Mesodermal cell (in vitro differentiated cells): ENCODE measurements around the gene MACF1.
"Not testable (repeated sequence)": the region's sequence is repeated elsewhere in the genome, so short reads cannot be mapped to it uniquely, and the experiment has no call there.

Source experiments
- H3K27ac ChIP-seq: 2 replicates; pipeline ENCODE4 v1.7.0; 2013; ENCODE audit warnings: mild to moderate bottlenecking, low read depth, low read length, moderate library complexity; ENCODE audit not compliant: severe bottlenecking
- H3K36me3 ChIP-seq: 2 replicates; pipeline ENCODE4 v1.7.1; 2013; ENCODE audit warnings: mild to moderate bottlenecking, low read length, moderate library complexity; ENCODE audit not compliant: control insufficient read depth, insufficient read depth
- H3K4me1 ChIP-seq: one replicate; pipeline ENCODE4 v1.7.1; 2013; ENCODE audit warnings: mild to moderate bottlenecking, low read length; ENCODE audit not compliant: insufficient read depth, control insufficient read depth, poor library complexity, severe bottlenecking
- H3K4me3 ChIP-seq: 2 replicates; pipeline ENCODE4 v1.7.0; 2013; ENCODE audit warnings: low read length, control low read depth, mild to moderate bottlenecking; ENCODE audit not compliant: insufficient read depth, poor library complexity, severe bottlenecking; ENCODE audit errors: extremely low read depth
- H3K9me3 ChIP-seq: 2 replicates; pipeline ENCODE4 v1.7.1; 2013; ENCODE audit warnings: mild to moderate bottlenecking, low read length, moderate library complexity; ENCODE audit not compliant: control insufficient read depth
- WGBS, 2 experiments: methylation state at CpG; one replicate each; pipeline ENCODE4 v1.1.5; 2013; ENCODE audit warnings: missing lambda C conversion rate in 2 of 2; ENCODE audit not compliant: insufficient coverage in 2 of 2; 5-methylcytosine and 5-hydroxymethylcytosine counted together

MACF1 gene

GRCh38 chr1:39484564-39484963, 280.1 kb downstream of the MACF1 start:
- Histone ChIP-seq H3K36me3 (peaks cover 74% of the 10 kb centered on the region), H3K27ac (no peak overlapping the region)
- WGBS, 2 experiments = 95 to 98% methylated on average over 6 to 7 of the region's 7 CpGs

GRCh38 chr1:39485046-39485803, 280.7 kb downstream of the MACF1 start:
- Histone ChIP-seq H3K36me3 (peaks cover 68% of the 10 kb centered on the region), H3K4me1 (no peaks in the 10 kb centered on the region), H3K4me3 (no peak overlapping the region), H3K27ac (no peak overlapping the region), H3K9me3 (no peaks in the 10 kb centered on the region)
- 97 to 99% methylated on average over 9 to 13 of the region's 14 CpGs for WGBS, 2 experiments

More at GRCh38 chr1:39484564-39484963, 280.1 kb downstream of the MACF1 start:
- Histone ChIP-seq H3K4me1 (no peaks in the 10 kb centered on the region), H3K9me3 (no peaks in the 10 kb centered on the region), H3K4me3 (no peak overlapping the region)

- 100% methylated on average over 2 to 5 of the region's 5 CpGs for WGBS, 2 experiments
- Histone ChIP-seq H3K27ac (no peak overlapping the region), H3K4me1 (no peaks in the 10 kb centered on the region), H3K9me3 (no peaks in the 10 kb centered on the region), H3K4me3 (no peak overlapping the region), H3K36me3 (peaks cover 43% of the 10 kb centered on the region)
These were observed 283.6 kb downstream of the MACF1 start for GRCh38 chr1:39488012-39488545.

- 86 to 93% methylated on average over 2 to 3 of the region's 7 CpGs for WGBS, 2 experiments
These were observed 284.5 kb downstream of the MACF1 start for GRCh38 chr1:39488793-39489566.

GRCh38 chr1:39489567-39490239, 285.2 kb downstream of the MACF1 start:
- Histone ChIP-seq H3K27ac (no peak overlapping the region), H3K36me3 (peaks cover 31% of the 10 kb centered on the region), H3K9me3 (no peaks in the 10 kb centered on the region), H3K4me1 (no peaks in the 10 kb centered on the region), H3K4me3 (no peak overlapping the region)
- WGBS, 2 experiments = 83 to 84% methylated on average over 12 to 13 of the region's 13 CpGs

More at GRCh38 chr1:39488793-39489566, 284.5 kb downstream of the MACF1 start:
- Histone ChIP-seq H3K9me3 (no peaks in the 10 kb centered on the region), H3K4me3 (no peak overlapping the region), H3K4me1 (no peaks in the 10 kb centered on the region), H3K36me3 (peaks cover 35% of the 10 kb centered on the region), H3K27ac (no peak overlapping the region)

- peak overlapping the region; percentile 14 for H3K4me3 ChIP-seq
These were observed 286.2 kb downstream of the MACF1 start for GRCh38 chr1:39490596-39491145.

GRCh38 chr1:39491146-39491921, 286.8 kb downstream of the MACF1 start, which contains the start of gene BMP8A:
Gene BMP8A, plus strand, starts transcription at chr1:39491636. Its CDS starts 356 bp downstream, at chr1:39491992.
- WGBS, 2 experiments = 3% methylated on average over 85 to 100 of the region's 112 CpGs
- peak within 1 kb of the TSS; percentile 14 for H3K4me3 ChIP-seq
- H3K9me3 ChIP-seq = no peaks in the 10 kb centered on the region
- no peak within 1 kb of the TSS for H3K27ac ChIP-seq
- H3K36me3 ChIP-seq = peaks cover 16% of the 10 kb centered on the region
- H3K4me1 ChIP-seq = no peaks in the 10 kb centered on the region

More at GRCh38 chr1:39490596-39491145, 286.2 kb downstream of the MACF1 start:
- Histone ChIP-seq H3K9me3 (no peaks in the 10 kb centered on the region), H3K4me1 (no peaks in the 10 kb centered on the region), H3K27ac (no peak overlapping the region), H3K36me3 (peaks cover 21% of the 10 kb centered on the region)
- 17 to 20% methylated on average over 26 to 31 of the region's 32 CpGs for WGBS, 2 experiments

GRCh38 chr1:39492118-39493042, 287.9 kb downstream of the MACF1 start:
- H3K9me3 ChIP-seq, H3K27ac ChIP-seq, H3K4me1 ChIP-seq, H3K4me3 ChIP-seq, H3K36me3 ChIP-seq: not testable (repeated sequence)
- 27 to 56% methylated on average over 18 to 43 of the region's 67 CpGs for WGBS, 2 experiments
